ENCODE data around the gene TAF1A. TPM values are rescaled to one million over a fixed set of nuclear protein-coding genes. Genes with fewer than 3 reads are reported as not detected.
"Not testable (repeated sequence)": the region's sequence is repeated elsewhere in the genome, so short reads cannot be mapped to it uniquely, and the experiment has no call there.

Gene TAF1A
- polyA plus RNA-seq (2013, experiment 1 of 2; ENCODE audit: insufficient read length), result 6.2 TPM
- 6.4 TPM for polyA plus RNA-seq (2013, experiment 2 of 2; ENCODE audit: insufficient read length)

DNA sequence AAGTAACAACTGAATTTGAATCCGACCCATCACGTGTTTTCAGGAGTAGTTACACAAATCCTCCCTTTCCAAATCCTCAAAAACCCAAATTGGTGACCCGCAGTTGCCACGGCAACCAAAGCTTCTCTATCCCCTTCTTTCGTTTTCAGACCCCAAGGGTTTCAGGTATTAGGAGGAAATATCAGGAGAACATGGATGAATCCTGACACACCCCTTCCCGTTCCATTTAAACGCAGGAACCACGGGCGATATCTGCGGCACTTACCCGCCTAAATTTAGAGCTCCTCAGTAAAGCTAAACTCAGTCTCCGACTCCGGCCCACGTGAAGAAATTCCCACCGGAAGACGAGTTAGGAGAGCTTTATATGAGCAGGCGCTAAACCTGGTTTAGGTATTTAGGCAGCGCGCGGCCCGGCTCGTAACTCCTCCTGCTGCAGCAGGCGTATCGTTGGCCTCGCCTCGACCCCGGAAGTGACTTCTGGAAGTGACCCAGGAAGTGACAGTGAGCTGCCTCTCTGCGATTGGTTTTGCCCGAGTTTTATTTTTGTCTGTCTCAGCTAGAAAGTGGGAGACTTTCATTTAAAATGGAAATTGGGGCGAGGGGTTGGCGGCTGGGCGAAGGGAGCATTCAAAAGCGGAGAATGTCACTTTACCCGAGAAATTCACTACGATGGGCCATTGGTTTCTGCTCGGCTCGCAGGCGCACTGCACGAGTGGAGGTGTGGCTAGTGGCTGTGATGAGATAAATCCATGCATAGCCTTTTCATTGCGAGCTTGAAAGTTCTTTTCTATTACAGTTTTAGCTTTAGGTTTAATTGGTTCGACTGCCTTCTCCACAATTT lies at the start of gene TAF1A:
TAF1A (minus strand) TSS at position 472 of the 841 bp plus-strand sequence.
- peak; percentile 83 for DNase-seq

DNA sequence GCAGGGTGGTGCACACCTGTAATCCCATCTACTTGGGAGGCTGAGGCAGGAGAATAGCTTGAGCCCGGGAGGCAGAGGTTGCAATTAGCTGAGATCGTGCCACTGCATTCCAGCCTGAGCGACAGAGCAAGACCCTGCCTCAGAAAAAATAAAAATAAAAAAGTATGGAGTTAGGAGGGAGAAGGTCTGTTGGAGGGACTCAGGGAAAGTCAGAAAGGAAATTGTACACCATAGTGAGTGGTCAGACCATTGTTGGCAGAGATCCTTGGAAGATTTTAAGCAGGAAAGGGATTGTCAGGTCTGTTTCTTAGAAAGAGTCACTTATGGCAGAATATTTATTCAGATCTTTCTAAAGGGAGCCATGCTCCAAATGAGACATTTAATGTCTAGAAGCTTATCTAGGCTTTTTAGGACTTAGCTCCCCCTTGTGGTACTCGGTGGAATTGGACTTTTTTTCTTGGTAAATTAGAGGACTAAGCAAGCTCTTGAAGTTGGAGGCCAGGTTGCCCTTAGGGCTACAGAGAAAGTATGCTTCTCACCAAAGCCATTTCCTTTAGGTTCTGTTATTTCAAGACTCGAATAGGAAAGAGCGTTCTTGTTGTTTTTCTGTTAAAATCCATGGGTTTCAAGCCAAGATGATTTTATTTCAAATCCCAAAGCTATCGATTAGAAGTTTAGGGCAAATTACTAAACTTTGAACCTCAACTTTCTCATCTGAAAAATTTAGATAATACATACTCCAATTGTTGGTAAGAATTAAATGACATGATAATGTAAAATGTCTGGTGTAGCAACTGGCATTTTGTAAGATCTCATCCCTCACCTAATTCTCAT lies 44.7 kb upstream of the TAF1A start:
- DNase-seq, result peak; percentile 89

DNA sequence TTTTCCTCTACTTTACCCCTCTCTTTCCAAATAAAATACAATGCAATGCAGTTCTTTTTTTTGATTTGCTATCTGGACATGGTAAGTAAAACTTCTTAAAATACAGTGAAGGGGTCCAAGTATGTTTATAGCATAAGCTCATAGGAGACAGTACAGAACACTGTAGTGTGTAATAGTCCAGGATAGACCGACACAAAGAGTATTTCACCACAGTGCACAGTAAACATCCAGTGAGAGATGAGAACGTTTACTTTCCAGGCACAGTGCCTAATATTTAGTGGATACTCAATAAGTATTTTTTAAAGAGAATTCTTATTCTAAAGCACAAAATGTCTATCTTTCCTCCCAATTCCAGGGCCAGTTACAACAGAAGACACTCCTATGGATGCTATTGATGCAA lies 43.0 kb upstream of the TAF1A start:
- no peak for DNase-seq

DNA sequence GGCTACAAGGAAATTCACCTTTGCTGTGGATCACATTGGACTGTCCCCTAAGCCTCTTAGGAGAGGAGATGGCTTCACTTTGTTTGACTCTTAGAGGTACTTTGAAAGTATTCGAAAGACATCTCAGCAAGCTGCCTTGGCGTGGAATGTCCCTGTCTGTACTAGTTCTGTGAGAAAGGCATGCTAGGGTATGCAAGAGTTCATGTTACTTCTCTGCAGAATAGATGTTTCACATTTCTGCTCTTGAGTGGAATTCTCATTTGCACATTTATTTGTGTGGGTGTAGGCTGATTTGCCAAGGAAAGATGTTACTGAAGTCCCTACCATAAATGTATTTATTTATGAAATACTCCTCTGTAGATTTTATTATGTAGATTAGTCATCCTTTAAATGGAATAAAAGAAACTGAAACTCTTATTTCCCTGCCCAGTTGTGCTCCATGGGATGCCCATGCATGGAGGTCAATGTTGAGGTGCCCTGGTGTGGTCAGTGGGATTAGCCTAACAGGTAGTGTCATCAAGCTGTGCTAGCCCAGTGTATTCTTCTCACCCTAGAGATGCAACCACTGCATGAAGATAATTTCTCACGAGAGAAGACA lies 42.0 kb upstream of the TAF1A start:
- no peak for DNase-seq

DNA sequence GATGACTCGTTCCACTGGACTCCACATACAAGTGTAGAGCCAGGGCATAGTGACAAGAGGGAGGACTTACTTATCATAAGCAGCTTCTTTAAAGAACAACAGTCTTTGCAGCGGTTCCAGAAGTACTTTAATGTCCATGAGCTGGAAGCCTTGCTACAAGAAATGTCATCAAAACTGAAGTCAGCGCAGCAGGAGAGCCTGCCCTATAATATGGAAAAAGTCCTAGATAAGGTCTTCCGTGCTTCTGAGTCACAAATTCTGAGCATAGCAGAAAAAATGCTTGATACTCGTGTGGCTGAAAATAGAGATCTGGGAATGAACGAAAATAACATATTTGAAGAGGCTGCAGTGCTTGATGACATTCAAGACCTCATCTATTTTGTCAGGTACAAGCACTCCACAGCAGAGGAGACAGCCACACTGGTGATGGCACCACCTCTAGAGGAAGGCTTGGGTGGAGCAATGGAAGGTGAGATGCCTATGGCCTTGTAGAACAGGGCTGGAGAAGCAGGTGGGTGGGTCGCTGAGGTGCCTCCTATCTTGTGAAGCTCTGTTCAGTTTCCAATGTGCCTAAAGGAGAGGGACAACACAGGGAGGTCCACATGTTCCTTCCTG lies 40.3 kb upstream of the TAF1A start:
- DNase-seq, result no peak

DNA sequence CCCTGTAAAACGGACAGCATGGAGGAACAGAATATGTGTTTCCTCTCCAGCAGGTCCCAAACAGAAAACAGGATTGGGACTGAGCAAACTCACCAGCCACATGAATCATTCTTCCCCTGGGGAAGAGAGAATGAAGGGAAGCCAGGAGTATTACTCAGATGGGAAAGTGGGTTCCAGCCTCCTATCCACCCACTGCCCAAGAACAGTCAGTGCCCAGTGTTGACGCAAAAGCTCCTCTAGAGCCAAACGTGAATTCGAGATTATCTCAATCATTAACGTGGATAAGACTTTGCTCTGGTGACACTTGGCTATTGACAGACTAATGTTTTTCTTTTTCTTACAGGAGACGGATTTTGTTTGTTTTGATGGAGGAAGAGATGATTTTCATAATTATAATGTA lies 37.5 kb upstream of the TAF1A start:
- DNase-seq, result no peak

DNA sequence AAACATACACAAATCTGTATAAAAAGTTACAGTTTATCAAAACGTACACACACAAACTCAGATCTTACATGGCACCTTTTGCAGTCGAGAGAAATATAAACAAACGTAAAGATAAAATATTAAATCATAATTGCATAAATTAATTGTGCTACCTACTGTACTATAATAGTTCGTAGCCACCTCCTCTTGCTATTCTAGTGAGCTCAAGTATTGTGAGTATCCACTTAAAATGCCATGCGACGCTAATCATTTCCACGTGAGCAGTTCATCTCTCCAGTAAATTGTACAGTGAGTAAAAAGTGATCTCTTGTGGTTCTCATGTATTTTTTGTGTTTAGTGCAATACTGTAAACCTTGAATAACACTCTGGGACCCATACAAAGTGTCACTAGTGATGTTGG lies 34.5 kb upstream of the TAF1A start:
- DNase-seq, result no peak

DNA sequence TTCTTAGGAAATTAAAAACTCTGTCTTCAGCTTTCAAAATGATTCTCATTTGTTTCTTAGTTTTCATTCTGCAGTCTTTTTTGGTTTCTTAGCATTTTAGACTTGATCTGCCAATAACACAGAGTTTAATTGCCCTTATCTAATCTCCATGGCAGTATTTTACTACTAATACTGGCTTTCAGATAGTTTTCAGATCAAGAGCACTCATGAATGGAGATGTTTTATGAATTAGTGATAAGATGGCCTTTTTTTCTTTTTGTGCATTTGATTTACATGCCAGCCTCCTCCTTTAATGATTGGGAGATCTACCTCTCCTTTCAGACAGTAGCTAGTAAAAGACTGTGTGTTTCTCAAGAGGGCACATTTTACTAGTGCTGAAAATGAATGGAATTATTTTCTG lies 33.7 kb upstream of the TAF1A start:
- no peak for DNase-seq

DNA sequence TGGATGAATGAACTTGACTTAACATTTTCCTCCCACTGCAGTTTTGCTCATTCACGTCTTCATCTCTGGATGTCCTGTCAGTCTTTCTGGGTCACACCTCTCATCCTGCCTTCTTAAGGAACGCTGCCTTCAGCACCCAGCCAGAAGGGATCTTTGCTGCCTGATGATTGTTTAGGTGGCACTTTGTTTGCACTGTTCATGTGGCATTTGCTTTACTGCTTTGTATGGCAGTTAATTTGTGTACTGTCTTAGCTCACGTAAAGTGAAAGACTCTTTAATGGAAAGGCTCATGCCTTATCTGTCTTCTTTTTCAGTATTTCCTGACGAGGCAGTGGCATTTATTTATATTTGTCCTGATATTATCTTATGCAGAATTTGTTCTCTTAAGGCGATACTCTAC lies 33.0 kb upstream of the TAF1A start:
- no peak for DNase-seq

DNA sequence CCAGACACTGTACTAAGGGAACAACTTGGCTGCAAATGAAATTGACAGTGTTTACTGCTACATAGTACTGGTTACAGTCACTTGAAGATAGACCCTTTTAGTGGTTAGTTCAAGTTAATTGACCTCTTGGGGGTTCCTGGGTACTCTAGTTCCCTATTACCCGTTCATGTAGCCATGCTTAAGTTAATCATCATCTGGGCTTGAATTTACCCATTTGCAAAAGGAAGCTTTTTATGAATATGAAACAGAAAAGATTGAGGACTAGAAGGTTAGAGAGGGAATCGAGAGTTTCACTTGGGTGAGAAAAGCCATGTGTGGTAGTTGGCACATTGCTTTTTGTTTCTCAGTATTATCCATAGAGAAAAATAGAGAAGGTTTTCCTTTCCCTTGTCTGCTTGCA lies 30.8 kb upstream of the TAF1A start:
- DNase-seq, result no peak

DNA sequence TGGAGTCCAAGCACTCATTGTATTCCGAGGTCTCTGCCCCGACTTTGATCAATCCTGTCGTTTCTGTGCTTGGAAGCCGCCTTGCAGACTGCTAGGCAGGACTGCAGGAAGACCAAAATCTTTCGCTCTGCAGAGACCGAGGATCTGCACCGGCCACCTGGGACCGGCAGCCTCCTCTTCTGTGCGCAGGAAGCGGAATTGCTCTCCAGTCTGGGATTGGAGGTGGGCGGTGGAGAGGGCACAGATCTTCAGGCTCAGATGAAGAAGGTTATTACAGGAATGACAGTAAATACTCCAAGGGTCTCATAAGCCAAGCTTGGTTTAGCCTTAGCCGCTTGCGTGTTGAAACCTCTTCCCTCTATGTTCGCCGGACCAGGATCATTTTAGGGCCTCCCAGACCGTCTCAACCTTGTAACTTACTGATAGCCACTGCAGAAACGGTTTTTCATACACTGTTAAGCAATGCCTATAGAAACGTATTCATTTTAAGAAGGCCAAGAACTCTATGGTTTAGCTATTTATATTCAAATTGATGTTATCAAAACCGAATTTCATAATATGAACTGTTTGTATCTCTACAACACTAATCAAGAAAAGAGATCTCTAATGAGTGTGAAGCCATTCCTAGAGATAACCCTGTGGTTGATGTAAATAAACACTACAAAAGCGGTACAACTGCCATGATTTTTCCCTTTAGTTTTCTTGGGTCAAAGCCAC lies 29.3 kb upstream of the TAF1A start:
- DNase-seq, result no peak

DNA sequence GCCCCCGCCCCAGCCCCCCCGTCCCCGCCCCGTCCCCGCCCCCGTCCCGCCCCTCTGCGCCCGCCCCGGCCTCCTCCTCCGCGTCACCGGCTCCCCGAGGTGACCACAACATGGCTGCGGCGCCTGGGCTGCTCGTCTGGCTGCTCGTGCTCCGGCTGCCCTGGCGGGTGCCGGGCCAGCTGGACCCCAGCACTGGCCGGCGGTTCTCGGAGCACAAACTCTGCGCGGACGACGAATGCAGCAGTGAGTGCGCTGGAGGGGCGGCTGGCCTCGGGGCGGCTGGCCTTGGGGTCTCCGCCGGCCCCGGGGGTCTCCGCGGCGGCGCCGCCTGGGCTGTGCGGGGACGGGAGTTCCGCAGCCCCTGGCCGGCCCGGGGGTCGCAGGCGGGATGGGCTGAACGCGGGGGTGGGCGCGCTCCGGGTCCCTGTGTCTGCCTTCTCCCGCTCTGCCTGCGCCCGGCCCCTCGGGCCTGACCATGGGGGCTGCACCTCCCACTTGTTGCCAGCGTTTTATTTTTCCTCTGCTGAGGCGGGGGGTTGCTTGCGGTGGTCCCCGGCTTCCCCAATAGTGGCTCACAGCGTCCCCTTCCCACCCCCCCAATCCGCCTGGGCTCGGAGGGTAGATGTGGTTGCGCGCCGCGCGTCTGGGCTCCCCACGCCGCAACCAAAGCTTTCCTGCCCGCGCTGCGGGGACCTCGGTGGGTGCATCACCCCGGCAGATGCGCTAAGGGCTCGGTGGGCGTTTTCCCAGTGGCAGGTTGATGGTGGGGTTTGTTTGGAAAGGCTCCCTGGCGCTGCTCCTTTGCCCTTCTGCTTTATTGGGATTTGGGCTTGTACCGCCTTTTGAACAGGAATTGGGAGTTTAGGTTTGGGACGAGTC lies 28.5 kb upstream of the TAF1A start, which contains the start of gene MIA3:
MIA3 (plus strand) TSS at position 97 of the 879 bp plus-strand sequence; CDS start at position 111, 14 bp downstream.
- DNase-seq, result no peak

DNA sequence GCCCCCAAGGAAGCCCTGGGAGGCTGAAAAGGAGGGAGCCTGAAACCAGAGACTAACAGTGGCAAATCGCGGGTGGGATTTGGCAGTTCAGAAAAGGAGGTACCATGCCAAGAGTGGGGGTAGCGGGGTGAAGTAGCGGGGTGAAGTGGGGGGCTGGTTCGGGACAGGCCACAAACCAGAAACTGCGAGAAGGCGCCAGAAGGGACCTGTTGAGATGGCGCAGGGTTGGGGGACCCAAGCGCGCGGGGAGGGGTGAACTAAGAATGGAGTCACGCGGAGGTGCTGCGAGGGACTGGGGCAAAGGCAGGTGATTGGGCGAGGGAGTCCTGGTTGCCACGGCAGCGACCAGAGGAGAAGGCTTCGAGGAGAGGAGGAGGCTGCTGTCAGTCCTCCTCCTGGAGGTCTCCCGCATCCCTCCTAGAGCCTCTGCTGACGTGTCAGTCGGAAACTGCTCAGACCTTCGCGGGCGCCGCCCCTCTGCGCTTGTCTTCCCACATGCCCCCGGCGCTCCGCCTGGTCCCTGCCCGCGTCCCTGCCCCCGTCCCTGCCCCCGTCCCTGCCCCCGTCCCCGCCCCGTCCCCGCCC lies 27.7 kb upstream of the TAF1A start:
- peak; percentile 98 for DNase-seq

DNA sequence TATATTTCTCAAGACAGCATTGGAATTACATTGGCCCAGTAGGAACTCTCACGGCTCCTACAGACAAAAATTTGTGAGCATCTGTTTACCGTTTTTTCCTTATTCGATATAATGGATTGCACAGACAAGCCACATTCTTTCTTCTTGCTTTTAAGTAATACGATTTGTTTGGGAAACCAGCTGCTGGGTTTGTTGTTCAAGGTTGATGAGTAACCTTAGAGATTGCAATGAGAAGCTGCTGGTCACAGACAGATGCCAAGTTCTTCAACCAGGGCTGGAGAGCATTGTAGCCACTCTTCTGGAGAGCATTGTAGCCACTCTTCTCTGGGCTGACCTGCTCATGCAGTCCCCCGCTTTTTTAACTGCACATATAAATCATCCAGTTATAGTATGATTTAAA lies 26.8 kb upstream of the TAF1A start:
- peak; percentile 36 for DNase-seq

DNA sequence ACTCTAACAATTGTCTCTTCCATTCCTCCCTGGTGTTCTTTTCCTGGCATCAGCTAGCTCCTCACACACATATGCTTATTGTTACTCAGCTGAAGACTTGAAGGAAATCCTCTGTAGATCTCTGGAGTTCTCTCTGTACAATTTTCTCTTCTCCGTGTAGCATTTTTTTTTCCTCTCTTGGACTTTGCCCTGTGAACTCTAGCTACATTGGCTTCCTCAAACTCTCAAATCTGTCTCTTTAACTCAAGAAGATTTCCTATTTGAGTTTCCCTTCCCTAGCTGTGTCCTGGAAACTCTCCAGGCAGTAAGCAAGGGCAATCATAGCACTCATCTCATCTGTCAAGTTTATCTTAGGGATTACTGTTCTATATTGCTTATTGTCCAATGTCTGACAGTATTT lies 23.9 kb upstream of the TAF1A start:
- no peak for DNase-seq

DNA sequence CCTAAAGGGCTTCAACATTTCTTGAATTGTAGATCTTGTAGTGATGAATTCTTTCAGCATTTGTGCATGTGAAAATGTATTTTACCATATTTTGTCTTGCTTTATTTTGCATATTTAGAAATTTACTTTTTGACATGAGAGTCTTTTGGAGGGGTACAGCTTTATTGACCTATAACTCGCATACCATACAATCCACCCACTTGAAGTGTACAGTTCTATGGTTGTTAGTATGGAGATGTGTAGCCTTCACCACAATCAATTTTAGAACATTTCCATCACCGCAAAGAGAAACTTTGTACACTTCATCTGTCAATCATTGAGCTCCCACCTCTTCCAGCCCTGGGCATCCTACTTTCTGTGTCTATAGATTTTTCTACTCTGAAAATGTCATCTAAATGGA lies 21.0 kb upstream of the TAF1A start:
- no peak for DNase-seq

DNA sequence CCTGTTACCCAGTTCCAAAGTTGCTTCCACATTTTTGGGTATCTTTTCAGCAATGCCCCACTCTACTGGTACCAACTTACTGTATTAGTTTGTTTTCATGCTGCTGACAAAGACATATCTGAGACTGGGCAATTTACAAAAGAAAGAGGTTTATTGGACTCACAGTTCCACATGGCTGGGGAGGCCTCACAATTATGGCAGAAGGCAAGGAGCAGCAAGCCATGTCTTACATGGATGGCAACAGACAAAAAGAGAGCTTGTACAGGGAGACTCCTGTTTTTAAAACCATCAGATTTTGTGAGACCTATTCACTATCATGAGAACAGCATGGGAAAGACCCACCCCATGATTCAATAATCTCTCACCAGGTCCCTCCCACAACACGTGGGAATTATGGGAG lies 19.4 kb upstream of the TAF1A start:
- DNase-seq, result not testable (repeated sequence)

DNA sequence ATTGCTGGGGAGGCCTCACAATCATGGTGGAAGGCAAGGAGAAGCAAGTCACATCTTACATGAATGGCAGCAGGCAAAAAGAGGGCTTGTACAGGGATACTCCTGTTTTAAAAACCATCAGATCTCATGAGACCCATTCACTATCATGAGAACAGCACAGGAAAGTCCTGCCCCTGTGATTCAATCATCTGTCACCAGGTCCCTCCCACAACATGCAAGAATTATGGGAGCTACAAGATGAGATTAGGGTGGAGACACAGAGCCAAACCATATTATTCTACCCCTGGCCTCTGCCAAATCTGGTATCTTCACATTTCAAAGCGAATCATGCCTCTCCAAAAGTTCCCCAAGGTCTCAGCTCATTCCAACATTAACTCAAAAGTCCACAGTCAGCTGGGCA lies 17.0 kb upstream of the TAF1A start:
- DNase-seq, result no peak

DNA sequence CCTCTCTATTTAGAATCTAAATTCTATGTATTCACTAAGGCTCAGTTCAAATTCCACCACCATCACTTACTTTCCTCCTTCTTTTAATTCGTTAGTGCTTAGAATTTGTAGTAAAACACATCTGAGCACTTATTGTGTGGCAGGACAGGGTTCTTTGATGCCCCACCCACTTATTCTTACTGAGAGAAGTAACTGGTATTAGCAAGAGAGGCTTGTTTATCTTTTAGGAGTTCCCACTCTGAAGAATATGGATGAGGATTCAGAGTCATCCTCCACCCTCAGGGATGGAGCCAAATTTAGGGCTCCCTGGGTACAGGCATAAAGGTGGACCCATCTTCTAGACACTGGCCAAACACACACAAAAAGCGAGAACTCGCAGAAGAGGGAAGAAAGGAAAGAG lies 11.5 kb upstream of the TAF1A start:
- DNase-seq, result no peak

DNA sequence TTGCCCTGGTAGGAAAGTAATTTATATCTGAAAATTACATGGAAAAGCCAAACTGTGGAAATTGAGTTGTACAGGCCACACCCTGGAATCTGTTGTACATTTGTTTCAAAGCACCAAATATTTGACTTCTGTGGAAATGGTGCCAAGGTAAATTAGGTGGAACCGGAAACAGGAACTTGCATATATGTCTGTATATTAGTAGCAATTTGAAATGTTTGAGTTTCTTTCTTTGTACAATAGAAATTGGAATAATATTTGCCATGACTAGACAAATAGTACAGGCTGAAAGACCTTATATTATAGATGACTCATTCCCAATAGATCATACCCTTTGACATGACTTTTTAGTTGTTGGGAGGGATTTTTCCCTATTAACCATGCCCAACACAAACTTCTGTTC lies 10.5 kb upstream of the TAF1A start:
- DNase-seq, result no peak

DNA sequence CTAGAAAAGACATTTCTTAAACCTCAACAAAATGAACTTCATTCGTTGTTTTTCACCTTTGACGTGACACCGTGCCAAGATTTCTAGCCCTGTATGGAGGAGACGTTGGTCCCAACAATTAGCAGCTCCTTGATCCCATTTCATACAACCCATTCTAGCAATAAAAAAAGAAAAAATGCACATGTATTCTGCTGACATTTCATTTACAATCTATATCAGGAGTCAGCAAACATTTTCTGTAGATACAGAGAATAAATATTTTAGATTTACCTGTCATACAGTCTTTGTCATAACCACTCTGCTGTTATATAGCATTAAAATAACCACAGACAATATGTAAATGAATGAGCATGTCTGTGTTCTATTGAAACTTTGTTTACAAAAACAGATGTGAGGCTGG lies 7.0 kb upstream of the TAF1A start:
- DNase-seq, result no peak

All from fibroblast of skin of scalp (primary cell).